MM.1S (cell line): Measurements from ENCODE around the gene NCKAP5.

Source experiments
- CTCF ChIP-seq: fragments of 300-600 bp; sonication (generic); IDR thresholded peaks from 2 replicates; pipeline ENCODE4 v1.5.1; 2016; ENCODE audit warnings: antibody characterized with exemption, low read length, mixed read lengths
- EZH2 ChIP-seq: fragments of 300-600 bp; sonication (generic); optimal IDR thresholded peaks from 2 replicates; pipeline ENCODE3; 2017; ENCODE audit warnings: low read depth, mild to moderate bottlenecking, antibody characterized with exemption, low read length, mixed read lengths
- EZH2phosphoT487 ChIP-seq: fragments of 300-600 bp; sonication (generic); IDR thresholded peaks from 2 replicates; pipeline ENCODE4 v1.6.1; 2018; ENCODE audit warnings: antibody characterized with exemption, low read length

GRCh38 chr2:133223226-133223625 is 345.0 kb downstream of the NCKAP5 start:
- TF ChIP-seq CTCF (no peak), EZH2 (no peak), EZH2phosphoT487 (no peak)
